EL (cell line): ENCODE data around the gene C5orf52.
"Not testable (repeated sequence)": the region's sequence is repeated elsewhere in the genome, so short reads cannot be mapped to it uniquely, and the experiment has no call there.

Experiments
- DNase-seq: peaks from one replicate; pipeline ENCODE4 v3.0.0-alpha.2; 2016

Gene C5orf52

DNA sequence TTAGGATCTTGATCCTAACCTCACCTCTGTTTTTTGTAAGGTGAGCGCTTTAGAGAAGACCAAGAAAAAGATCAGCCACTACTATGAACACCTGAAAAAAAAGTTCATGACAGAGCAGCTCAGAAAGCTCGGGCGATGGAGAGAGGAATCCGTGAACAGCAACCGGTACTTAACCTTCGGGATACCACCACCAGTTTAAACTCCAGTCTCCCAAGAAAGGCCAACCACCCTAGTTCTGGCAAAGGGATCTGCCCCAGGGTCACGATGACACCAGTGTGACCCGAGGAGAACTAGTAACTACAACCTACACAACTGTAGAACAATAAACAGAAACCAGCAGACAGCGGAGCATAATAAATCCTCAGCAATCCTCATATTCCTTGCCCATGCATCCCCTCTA, 8.5 kb downstream of the C5orf52 start:
- no peak for DNase-seq

DNA sequence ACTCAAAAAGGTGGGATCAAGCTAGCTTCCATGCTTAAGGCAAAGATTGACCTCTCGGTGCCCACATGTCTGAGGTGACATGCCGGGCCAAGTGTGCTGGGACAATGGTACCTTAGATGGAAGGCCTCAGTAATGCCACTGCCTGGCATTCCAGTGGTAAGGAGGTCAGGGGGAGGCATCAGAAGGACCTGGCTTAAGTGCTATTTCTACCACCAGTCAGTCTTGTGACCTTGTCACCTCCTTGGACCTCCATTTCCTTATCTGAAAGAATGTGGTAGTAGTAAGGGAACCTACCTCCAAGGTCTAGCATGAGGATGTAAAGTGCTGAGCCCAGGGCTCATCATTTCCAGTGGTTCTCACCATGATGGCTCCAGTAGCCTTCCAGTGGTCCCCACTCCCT, 8.9 kb downstream of the C5orf52 start:
- no peak for DNase-seq

- no peak for DNase-seq
These were observed 9.7 kb downstream of the C5orf52 start for GRCh38 chr5:157681048-157681447.

- DNase-seq, result no peak
These were observed 10.9 kb downstream of the C5orf52 start for GRCh38 chr5:157682257-157682656.

- not testable (repeated sequence) for DNase-seq
These were observed 15.2 kb downstream of the C5orf52 start for GRCh38 chr5:157686276-157687197.

GRCh38 chr5:157687198-157687554, 15.8 kb downstream of the C5orf52 start:
- DNase-seq, result no peak

DNA sequence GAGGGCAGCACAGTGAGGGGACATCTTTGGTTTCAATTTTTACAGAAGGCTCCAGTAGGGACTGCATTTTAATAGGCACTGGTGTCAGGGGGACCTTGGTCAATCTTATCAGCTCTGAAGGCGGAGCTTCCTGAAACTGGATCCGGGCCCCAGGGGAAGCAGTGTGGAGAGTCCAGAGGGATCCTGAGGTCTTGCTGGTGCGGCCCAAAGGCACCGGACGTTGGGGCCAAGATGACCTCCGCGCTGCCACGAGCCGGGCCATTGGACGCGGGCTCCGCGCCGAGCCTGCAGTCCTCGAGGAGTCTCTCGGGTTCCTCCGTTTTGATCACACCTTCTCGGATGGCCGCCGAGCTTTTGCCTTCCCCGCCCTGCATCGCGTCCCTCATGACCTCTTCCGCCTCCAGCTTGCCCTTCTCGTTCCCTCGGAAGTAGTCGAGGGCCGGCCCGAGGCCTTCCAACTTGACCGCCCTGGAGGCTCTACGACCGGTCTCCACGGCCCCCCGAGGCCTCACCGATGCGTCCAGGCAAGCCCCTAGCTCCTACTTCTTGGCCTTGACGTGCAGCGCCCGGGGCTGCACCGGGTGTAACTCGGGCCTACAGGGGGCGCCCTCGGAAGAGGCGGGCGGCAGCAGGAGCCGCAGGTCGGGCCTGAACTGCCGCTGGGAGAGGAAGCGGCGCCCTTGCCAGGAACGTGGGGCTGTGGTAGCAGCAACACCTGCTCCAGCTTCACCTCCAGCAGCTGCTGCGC, 18.8 kb downstream of the C5orf52 start:
- DNase-seq, result no peak

DNA sequence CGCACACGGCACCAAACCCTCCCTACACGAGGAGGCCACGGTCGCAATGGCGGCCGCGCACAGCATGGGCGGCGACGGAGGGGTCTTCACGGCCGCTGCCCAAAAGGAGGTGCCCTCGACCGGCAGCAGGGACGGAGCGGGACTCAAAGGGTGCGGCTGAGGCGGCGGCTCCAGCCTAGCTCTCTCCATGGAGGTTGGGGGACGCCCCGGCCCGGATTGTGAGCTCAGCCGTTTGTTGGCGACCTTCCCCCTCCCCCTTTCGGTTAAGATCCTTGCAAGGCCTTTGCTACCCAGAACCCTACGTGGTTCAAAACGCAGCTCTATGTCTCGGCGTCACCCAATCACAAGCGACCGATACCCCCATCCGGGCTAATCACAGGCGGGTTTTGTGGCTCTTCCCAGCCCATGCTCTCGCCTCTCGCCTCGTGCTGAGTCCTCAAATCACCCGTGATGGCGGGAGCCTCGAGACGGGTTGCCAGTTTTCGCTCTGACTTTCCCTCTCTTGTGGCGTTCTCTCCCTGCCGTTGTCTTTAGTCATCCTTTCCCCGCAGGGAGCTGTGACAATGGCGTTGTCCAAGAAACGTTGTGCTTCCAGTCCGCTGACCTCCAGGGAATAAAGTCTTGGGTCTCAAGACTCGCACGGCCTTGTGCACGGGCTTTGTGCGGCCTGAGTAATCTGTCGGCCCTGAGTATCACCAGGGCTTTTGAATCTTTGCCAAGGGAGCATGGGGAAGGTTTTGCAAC, 19.5 kb downstream of the C5orf52 start:
- DNase-seq, result no peak

- DNase-seq, result not testable (repeated sequence)
These were observed 22.5 kb downstream of the C5orf52 start for GRCh38 chr5:157693816-157694215.

DNA sequence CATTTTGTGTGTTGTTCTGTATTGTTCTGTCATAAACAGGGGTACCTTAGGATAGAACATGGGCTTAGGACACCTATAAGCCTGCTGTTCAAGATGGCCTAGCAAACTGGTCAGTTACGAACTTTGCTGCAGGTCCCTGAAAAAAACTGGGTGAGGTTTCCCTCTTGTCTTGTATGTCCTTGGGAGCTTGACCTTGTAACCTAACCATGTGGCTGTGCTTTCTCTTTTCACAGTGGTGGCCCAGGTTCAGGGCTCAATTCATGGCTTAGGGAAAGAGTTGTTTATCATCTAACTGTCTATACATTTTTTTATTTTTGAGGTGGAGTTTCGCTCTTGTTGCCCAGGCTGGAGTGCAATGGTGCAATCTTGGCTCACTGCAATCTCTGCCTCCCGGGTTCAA, 24.8 kb downstream of the C5orf52 start:
- DNase-seq, result not testable (repeated sequence)

- DNase-seq, result not testable (repeated sequence)
These were observed 27.3 kb downstream of the C5orf52 start for GRCh38 chr5:157698674-157699073.

DNA sequence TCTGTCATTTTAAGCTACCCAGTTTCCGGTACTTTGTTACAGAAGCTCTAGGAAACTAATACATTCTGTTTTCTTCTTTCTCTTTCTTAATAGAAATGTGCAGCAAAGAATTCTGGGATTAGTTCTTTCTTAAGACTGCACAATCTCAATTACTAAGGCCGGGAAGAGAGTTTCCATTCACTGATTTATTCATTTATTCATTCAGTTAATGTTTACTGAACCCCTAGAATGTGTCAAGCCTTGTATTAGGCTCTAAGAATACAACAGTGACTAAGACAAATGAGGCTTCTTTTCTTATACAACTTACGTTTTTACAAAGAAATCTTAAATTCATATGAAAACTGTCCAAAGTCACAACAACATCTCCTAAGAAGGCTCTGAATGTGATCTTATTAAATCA, 32.4 kb downstream of the C5orf52 start:
- DNase-seq, result no peak

GRCh38 chr5:157708866-157709265, 37.5 kb downstream of the C5orf52 start:
- DNase-seq, result peak; percentile 55

GRCh38 chr5:157709346-157709745, 38.0 kb downstream of the C5orf52 start:
- DNase-seq, result no peak

GRCh38 chr5:157710431-157710830, 39.1 kb downstream of the C5orf52 start:
- no peak for DNase-seq

DNA sequence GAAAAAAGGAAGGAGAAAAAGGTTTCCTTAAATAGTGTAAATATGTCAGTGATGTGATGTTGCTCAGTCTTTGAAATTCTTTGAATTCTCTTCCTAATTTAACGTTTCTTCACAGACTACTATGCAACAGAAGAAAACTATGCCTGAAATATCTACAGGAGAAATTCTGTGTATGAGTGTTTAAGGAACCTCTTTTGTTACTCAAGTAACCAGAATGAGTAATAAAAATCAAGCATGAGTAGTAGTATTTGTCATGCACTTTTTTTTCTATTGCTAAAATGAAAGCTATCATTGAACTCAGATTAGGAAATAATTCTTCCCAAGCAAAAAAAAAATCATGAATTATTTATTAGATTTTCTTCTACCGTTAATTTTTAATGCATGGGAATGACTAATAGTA, 39.5 kb downstream of the C5orf52 start:
- peak; percentile 69 for DNase-seq

- no peak for DNase-seq
These were observed 42.7 kb downstream of the C5orf52 start for GRCh38 chr5:157713830-157714595.

DNA sequence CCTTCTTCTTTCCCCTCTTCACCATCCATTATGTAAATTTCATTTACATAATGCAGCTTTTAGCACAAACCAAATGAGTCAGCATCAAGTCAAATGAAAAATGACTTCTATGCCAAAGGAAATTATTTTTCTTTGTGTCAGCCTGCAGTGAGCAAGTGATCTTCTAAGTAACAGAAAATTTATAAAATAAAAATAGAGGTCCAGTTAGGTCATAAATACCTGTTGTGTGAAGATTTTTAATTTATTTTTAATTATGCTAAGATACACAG, 43.2 kb downstream of the C5orf52 start:
- DNase-seq, result no peak

GRCh38 chr5:157718519-157718918, 47.2 kb downstream of the C5orf52 start:
- DNase-seq, result peak; percentile 77

GRCh38 chr5:157719245-157719644, 47.9 kb downstream of the C5orf52 start:
- no peak for DNase-seq

DNA sequence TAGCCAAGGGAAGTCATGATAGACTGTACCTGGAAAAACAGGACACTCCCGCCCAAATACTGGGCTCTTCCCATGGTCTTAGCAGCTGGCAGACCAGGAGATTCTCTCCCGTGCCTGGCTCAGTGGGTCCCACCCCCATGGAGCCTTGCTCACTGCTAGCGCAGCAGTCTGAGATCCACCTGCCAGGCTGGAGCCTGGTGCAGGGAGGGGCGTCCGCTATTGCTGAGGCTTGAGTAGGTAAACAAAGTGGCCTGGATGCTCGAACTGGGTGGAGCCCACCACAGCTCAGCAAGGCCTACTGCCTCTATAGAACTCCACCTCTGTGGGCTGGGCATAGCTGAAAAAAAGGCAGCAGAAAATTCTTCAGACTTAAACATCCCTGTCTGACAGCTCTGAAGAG, 49.8 kb downstream of the C5orf52 start:
- no peak for DNase-seq

DNA sequence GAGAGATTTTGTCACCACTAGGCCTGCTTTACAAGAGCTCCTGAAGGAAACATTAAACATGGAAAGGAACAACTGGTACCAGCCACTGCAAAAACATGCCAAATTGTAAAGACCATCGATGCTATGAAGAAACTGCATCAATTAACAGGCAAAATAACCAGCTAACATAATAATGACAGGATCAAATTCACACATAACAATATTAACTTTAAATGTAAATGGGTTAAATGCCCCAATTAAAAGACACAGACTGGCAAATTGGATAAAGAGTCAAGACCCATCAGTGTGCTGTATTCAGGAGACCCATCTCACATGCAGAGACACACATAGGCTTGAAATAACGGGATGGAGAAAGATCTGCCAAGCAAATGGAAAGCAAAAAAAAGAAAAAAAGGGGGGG, 51.6 kb downstream of the C5orf52 start:
- not testable (repeated sequence) for DNase-seq

- not testable (repeated sequence) for DNase-seq
These were observed 55.3 kb downstream of the C5orf52 start for GRCh38 chr5:157726607-157727006.
